ENCODE measurements around the gene HSD17B3.

GRCh38 chr9:96222132-96222531 lies 79.8 kb downstream of the HSD17B3 start:
- TF ChIP-seq CTCF (IDR thresholded peaks at IDR 0.05; ENCODE audit: extremely low read depth in 1 of 2, insufficient read depth in 1 of 2, low read depth in 1 of 2, low read length in 2 of 2) = peak; percentile 47 to 53
- no peak for TF ChIP-seq EZH2 (IDR thresholded peaks at IDR 0.05; ENCODE audit: borderline replicate concordance, low read depth, low read length, severe bottlenecking)
- no peak for TF ChIP-seq POLR2A (IDR thresholded peaks at IDR 0.05; ENCODE audit: low read depth, low read length)
- TF ChIP-seq POLR2AphosphoS5 (IDR thresholded peaks at IDR 0.05; ENCODE audit: insufficient read depth, low read depth, low read length) = no peak
- TF ChIP-seq MAX (IDR thresholded peaks at IDR 0.05; ENCODE audit: insufficient read depth, insufficient read length) = no peak

All from endothelial cell of umbilical vein (primary cell).